HG02938 (cell line): ENCODE results near the gene CLASP2.
A peak's percentile ranks its signal among the peaks of the same experiment; 100 is the strongest.
"Not testable (repeated sequence)": the region's sequence is repeated elsewhere in the genome, so short reads cannot be mapped to it uniquely, and the experiment has no call there.

ENCODE experiments used
- ATAC-seq: cut with Tn5 transposase; IDR thresholded peaks from one replicate; pipeline ENCODE4 v1.9.1; 2021; ENCODE audit warnings: mild to moderate bottlenecking, moderate library complexity; ENCODE audit not compliant: unreplicated experiment

The CLASP2 gene

DNA sequence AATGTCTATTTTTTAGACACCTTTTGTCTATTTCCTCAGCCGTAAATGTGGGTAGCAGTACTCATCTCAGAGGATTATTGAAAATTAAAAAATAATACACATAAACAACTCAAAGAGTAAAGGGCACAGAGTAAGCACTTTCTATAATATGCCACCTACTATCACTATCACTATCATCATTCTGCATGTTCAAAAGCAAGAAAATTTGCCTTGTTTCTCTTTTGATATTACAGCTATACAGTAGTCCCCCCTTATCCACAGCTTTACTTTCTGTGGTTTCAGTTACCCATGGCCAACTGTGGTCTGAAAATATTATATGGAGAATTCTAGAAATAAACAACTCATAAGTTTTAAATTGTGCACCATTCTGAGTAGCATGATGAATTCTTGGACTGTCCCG lies 27.7 kb downstream of the CLASP2 start:
- peak; percentile 49 for ATAC-seq

DNA sequence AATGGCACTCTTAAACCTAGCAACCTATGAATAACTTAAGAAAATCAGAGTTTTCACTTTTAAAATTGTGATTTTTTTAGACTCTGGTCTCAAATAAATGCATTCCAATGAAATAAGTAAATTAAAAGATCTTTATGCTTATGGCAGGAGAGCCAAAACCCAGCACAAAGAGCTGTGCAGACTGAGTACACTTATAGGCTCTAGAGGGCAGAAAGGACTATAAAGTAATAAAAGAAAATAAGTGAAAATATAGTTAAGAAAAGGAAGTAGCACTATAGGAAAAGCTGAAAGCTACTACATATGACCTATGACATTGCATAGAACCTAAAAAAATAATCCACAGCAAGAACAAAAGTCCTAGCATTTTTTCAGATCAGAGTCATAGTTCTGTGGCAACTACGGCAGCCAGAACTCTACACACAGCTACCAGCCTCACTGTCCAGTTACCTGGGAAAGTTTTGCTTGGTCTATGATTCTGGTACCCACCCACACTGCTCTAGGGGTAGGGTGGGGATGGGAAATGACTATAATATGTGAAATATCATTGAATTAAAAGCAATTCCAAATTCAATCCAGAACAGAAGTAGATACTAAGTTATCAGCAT lies 30.5 kb downstream of the CLASP2 start:
- no peak for ATAC-seq

DNA sequence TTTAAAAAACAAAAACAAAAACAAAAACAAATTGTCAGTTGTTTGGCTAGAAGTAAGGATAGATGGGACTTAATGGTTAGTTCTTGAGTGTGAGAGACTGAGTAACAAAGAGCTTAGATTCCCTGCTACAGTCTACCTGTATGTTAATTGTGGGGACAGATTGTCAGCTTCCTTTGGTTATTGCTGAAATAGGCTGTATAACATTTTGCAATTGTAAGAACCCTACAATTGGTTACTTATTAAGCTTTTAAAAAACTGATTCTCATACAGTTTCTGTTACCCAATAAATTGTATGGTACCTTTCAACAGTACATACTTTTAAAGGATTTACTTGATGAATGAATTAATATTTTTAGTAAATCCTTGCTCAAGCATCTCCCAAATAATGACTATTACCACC lies 35.3 kb downstream of the CLASP2 start:
- ATAC-seq, result no peak

DNA sequence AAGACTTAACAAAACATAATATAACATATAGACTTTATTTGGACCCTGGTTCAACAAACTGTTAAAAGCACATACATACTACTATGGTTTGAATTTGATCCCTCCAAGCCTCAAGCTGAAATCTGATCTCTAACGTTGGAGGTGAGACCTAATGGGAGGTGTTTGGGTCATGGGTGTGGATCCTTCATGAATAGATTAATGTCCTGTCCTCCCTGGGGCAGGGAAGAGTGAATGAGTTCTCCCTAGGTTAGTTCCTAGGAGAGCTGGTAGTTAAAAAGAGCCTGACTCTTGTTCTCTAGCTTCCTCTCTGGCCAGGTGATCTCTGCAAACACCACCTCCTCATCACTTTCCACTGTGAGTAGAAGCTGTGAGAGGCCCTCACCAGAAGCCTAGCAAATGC lies 36.4 kb downstream of the CLASP2 start:
- ATAC-seq, result no peak

- ATAC-seq, result no peak
These were observed 40.0 kb downstream of the CLASP2 start for GRCh38 chr3:33678073-33678472.

DNA sequence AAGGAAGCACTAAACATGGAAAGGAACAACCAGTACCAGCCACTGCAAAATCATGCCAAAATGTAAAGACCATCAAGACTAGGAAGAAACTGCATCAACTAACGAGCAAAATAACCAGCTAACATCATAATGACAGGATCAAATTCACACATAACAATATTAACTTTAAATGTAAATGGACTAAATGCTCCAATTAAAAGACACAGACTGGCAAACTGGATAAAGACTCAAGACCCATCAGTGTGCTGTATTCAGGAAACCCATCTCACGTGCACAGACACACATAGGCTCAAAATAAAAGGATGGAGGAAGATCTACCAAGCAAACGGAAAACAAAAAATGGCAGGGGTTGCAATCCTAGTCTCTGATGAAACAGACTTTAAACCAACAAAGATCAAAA lies 44.6 kb downstream of the CLASP2 start:
- not testable (repeated sequence) for ATAC-seq

DNA sequence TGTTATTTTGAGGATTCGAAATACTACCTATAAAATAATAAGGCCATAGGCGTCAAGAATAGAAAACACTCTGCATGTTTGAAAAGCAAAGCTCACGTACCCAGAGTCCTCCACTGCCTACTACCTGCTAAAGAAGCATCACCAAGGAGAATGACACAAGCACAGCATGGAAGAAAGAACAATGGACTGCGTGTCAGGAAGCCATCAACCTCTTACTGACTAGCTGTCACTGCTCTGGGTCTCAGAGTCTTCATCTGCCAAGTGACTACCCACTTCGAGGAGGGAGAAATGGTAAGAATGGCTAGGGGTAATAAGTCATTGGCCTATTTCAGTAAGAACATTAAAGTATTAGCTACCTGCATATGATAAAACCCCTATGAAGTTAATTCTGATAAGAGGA lies 49.4 kb downstream of the CLASP2 start:
- no peak for ATAC-seq

DNA sequence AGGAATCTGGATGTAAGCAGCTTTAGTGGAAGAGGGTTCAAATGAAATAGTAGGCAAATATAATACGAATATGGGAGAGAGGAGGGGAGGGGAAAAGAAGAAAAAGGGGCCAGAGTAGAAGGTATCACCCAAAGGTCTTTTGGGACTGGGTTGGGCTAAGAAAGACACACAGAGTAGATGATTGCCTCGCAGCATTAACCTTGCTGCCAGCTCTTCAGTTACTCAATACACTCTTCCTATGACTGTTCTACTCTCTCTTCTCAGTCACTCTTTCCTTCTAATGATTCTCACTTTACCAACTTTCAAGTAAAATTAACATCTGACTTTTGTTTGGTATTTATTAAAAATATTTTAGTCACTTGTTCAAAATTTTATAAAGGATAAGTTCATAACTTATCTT lies 52.8 kb downstream of the CLASP2 start:
- no peak for ATAC-seq

GRCh38 chr3:33664195-33664594 lies 53.9 kb downstream of the CLASP2 start:
- no peak for ATAC-seq

GRCh38 chr3:33663042-33663441 lies 55.0 kb downstream of the CLASP2 start:
- ATAC-seq, result no peak

DNA sequence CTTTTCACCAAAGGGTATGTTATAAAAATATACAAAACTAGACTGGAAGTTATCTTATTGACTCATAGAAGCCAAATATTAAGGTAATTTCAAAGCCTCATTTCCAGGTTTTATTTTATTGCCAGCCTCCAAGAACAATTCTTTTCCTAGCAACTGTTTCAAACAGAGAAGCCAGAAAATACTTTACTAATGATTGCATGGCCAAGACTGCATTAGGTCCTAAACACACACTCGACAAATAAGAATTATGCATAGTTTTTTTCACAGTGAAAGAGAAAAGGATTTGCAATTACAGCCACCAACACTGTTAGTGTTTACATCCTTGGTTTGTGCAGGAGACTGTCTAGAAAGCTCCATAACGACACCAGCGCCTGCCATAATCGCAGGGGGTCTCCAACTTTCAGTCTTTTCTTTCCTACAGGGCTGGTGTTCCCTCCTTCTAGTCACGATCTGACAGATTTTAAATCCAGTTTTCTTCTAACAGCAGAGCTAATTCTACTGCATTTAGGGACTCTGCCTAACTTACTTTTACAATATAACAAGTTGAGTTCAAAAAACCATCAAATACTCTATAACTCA lies 58.1 kb downstream of the CLASP2 start:
- ATAC-seq, result no peak

DNA sequence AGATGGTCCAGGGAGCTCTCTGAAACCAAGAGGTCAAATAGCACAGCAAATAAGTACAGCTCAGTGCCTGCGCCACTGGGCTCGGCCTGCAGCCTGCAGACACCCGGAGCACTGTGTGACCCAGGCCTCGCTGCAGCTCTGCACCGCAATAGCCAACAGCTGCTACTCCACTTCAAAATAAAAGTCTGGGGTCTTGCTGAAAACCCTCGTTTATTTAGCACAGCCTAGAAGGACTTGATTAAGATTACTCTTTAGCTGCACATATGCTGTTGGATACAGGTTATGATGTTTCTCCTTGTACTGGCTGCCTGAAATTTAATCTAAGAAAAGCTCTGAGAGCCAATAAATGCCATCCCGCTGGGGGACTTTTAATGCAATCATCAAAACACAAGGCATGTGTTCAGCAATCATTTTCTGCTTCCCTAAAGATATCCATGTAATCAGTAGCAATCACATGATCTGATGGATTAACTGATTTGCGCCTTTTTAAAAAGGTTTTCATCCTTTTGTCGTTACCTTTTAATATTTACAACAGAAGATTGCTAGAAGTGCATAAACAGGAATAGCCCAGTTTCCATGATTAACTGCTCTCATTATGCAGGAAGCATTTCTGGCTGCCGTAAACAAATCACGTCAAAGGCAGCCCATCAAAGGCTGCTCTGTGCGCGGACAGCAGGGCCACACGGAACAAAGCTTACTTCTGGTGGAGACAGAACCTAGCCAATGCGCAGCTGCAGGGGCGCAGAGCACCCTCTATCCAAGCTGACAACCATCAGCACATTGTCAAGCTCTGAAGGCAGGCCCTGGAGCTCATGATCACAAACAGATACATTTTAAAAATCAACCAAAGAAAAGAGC lies 58.8 kb downstream of the CLASP2 start:
- peak; percentile 73 for ATAC-seq

DNA sequence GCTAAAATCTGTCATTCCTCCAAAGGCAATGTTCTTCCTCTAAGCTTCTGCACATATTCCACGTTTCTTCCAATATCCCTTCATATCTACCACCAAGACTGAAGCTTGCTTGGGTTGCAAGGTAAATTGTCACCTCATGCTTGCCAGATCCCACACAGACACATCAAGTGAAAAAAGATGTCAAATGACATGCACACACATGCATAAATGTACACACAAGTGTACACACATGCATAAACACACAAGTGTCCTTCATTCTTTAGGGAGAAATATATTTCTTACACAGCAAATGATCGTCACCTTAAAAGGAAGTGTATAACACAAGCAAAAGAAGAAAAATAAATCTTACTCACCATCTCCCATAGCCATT lies 59.4 kb downstream of the CLASP2 start:
- no peak for ATAC-seq

- ATAC-seq, result no peak
These were observed 60.0 kb downstream of the CLASP2 start for GRCh38 chr3:33658039-33658438.

DNA sequence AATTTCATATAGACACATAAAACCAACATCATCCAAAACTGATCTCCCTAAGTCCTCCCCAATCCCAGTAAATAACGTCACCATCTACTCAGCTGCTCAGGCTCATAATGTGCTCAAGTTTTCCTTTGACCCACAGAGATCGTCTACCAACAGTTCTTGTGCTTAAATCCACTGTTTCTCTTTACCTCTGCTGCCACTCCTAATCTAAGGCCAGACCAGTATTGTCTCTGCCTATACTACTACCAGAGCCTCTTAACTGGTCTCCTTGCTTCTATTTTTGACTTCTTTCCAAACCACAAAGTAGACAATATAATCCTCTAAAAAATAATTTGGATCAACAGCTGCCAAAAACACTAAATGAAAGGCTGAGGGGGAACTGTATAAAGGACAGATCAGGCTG lies 65.3 kb downstream of the CLASP2 start:
- ATAC-seq, result no peak

- not testable (repeated sequence) for ATAC-seq
These were observed 67.0 kb downstream of the CLASP2 start for GRCh38 chr3:33651101-33651500.

- ATAC-seq, result no peak
These were observed 67.6 kb downstream of the CLASP2 start for GRCh38 chr3:33650495-33650894.

GRCh38 chr3:33648793-33649192 lies 69.3 kb downstream of the CLASP2 start:
- no peak for ATAC-seq

GRCh38 chr3:33646406-33646805 lies 71.6 kb downstream of the CLASP2 start:
- no peak for ATAC-seq

- no peak for ATAC-seq
These were observed 72.9 kb downstream of the CLASP2 start for GRCh38 chr3:33645060-33645647.

DNA sequence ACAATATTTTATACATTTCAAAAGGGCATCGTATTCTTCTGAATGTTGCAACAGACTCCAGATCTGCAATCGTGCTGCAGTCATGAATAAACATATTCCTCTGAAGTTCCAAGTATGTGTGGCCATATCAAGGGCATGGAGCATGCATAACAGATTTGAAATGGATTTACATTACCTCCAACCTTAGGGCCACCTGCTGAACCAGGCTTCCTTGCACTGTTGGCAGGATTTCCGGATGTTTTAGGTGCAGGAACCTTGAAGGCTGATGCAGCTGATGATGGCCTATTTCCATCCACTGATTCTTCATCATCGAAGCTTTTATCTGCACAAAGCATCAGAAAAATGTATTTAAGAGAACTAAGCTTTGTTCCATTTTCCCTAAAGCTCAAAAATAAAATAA lies 73.5 kb downstream of the CLASP2 start:
- no peak for ATAC-seq

DNA sequence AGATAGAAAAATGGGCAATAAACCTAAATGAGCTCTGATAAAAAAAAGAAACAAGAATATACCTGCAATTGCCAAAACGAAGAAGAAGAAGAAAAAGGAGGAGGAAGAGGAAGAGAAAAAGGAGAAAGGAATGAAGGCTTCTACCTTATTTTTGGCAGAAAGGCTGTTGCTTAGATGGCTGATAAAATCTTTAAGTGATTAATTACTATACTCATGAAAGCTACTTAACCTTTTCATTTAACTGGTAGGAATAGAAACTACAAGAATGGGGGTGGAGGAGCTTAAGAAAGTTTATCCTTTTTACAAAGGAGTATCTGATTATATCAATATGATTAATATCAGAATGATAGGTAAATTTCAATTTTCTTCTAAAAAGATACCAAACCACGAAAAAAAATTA lies 75.2 kb downstream of the CLASP2 start:
- no peak for ATAC-seq
